GM23338 (cell line): ENCODE data around the gene TP53. TPM values are rescaled to one million over a fixed set of nuclear protein-coding genes. Genes with fewer than 3 reads are reported as not detected.
A peak's percentile ranks its signal among the peaks of the same experiment; 100 is the strongest.
"Not testable (repeated sequence)": the region's sequence is repeated elsewhere in the genome, so short reads cannot be mapped to it uniquely, and the experiment has no call there.

ENCODE experiments used
- ATAC-seq: fragments of 200-7000 bp; cut with Tn5 transposase; 3 replicates; pipeline ENCODE4 v1.9.1; 2020
- DNase-seq: peaks from one replicate; pipeline ENCODE4 v3.0.0-alpha.2; 2015; ENCODE audit warnings: low spot score
- H2AFZ ChIP-seq: fragments of 200-600 bp; sonication (generic); 2 replicates; pipeline ENCODE4 v1.8.0; 2016; ENCODE audit warnings: antibody characterized with exemption, mild to moderate bottlenecking, moderate library complexity
- H3F3A ChIP-seq: fragments of 200-600 bp; sonication (generic); replicated peaks from 2 replicates; pipeline ENCODE4 v1.8.0; 2017; ENCODE audit warnings: antibody characterized with exemption, mixed run types, low read depth
- H3K27ac ChIP-seq: fragments of 200-600 bp; sonication (generic); 2 replicates; pipeline ENCODE4 v1.6.1; 2016; ENCODE audit warnings: low read depth
- H3K27me3 ChIP-seq: fragments of 200-600 bp; sonication (generic); 2 replicates; pipeline ENCODE4 v1.8.0; 2016; ENCODE audit warnings: mild to moderate bottlenecking, mixed run types, moderate library complexity; ENCODE audit not compliant: insufficient read depth
- H3K36me3 ChIP-seq: fragments of 200-600 bp; sonication (generic); 2 replicates; pipeline ENCODE4 v1.8.0; 2016; ENCODE audit warnings: mild to moderate bottlenecking; ENCODE audit not compliant: insufficient read depth
- H3K4me1 ChIP-seq: fragments of 200-600 bp; sonication (generic); 2 replicates; pipeline ENCODE4 v1.8.0; 2016; ENCODE audit warnings: mild to moderate bottlenecking, moderate library complexity; ENCODE audit not compliant: insufficient read depth
- H3K4me2 ChIP-seq: fragments of 200-600 bp; sonication (generic); 2 replicates; pipeline ENCODE4 v1.7.1; 2017; ENCODE audit warnings: mixed run types
- H3K4me3 ChIP-seq: fragments of 200-600 bp; sonication (generic); 2 replicates; pipeline ENCODE4 v1.6.1; 2016; ENCODE audit warnings: mixed run types
- H3K79me2 ChIP-seq: fragments of 200-600 bp; sonication (generic); replicated peaks from 2 replicates; pipeline ENCODE4 v1.8.0; 2017; ENCODE audit warnings: mild to moderate bottlenecking; ENCODE audit not compliant: insufficient read depth
- H3K9me2 ChIP-seq: fragments of 200-600 bp; sonication (generic); 2 replicates; pipeline ENCODE4 v1.8.0; 2017; ENCODE audit not compliant: insufficient read depth
- H4K20me1 ChIP-seq: fragments of 200-600 bp; sonication (generic); replicated peaks from 2 replicates; pipeline ENCODE4 v1.8.0; 2017; ENCODE audit warnings: mild to moderate bottlenecking; ENCODE audit not compliant: insufficient read depth
- H3K27ac Mint-ChIP-seq: 2 replicates; pipeline ENCODE4 v1.8.0; 2020; ENCODE audit warnings: inconsistent platforms, mild to moderate bottlenecking, moderate library complexity, mixed read lengths
- H3K27me3 Mint-ChIP-seq: 3 replicates; pipeline ENCODE4 v1.8.0; 2022; ENCODE audit warnings: low read depth, mild to moderate bottlenecking, moderate library complexity, mixed read lengths, inconsistent platforms; ENCODE audit not compliant: insufficient read depth, poor library complexity
- H3K36me3 Mint-ChIP-seq: 3 replicates; pipeline ENCODE4 v1.8.0; 2021; ENCODE audit warnings: low read depth, mild to moderate bottlenecking, inconsistent platforms, moderate library complexity, mixed read lengths
- H3K4me1 Mint-ChIP-seq: 3 replicates; pipeline ENCODE4 v1.8.0; 2020; ENCODE audit warnings: mild to moderate bottlenecking, inconsistent platforms, mixed read lengths
- H3K4me3 Mint-ChIP-seq: 3 replicates; pipeline ENCODE4 v1.8.0; 2021; ENCODE audit warnings: moderate library complexity, mild to moderate bottlenecking, inconsistent platforms, mixed read lengths
- H3K9me3 Mint-ChIP-seq: 3 replicates; pipeline ENCODE4 v1.8.0; 2020; ENCODE audit warnings: moderate library complexity, mild to moderate bottlenecking, inconsistent platforms, mixed read lengths
- CREB1 ChIP-seq: fragments of 250-450 bp; sonication (Bioruptor Pico); IDR thresholded peaks from 2 replicates; pipeline ENCODE4 v1.5.0; 2020; ENCODE audit warnings: low read depth, mild to moderate bottlenecking, moderate library complexity
- EZH2 ChIP-seq: fragments of 200-600 bp; sonication (generic); IDR thresholded peaks from one replicate; pipeline ENCODE4 v1.8.0; 2017; ENCODE audit warnings: antibody characterized with exemption, mild to moderate bottlenecking, low read depth; ENCODE audit not compliant: unreplicated experiment
- EZH2phosphoT487 ChIP-seq: fragments of 200-600 bp; sonication (generic); IDR thresholded peaks from one replicate; pipeline ENCODE4 v1.8.1; 2018; ENCODE audit warnings: antibody characterized with exemption; ENCODE audit not compliant: unreplicated experiment
- JUNB ChIP-seq: IDR thresholded peaks from one replicate; pipeline ENCODE4 v1.6.1; 2016; ENCODE audit warnings: antibody characterized with exemption; ENCODE audit not compliant: unreplicated experiment
- POLR2AphosphoS5 ChIP-seq: IDR thresholded peaks from 2 replicates; pipeline ENCODE4 v1.6.1; 2016; ENCODE audit warnings: antibody characterized with exemption, low read depth
- REST ChIP-seq: IDR thresholded peaks from one replicate; pipeline ENCODE4 v1.6.1; 2018; ENCODE audit warnings: antibody characterized with exemption; ENCODE audit not compliant: unreplicated experiment
- STAT1 ChIP-seq: IDR thresholded peaks from one replicate; pipeline ENCODE4 v1.6.1; 2016; ENCODE audit warnings: antibody characterized with exemption; ENCODE audit not compliant: unreplicated experiment
- ZNF114 ChIP-seq: fragments of 250-450 bp; sonication (Bioruptor Pico); IDR thresholded peaks from 2 replicates; pipeline ENCODE4 v1.5.0; 2020; ENCODE audit warnings: mild to moderate bottlenecking, moderate library complexity
- ZNF331 ChIP-seq: fragments of 250-450 bp; sonication (Bioruptor Pico); IDR thresholded peaks from 2 replicates; pipeline ENCODE4 v1.5.0; 2020; ENCODE audit warnings: low read depth, mild to moderate bottlenecking, moderate library complexity
- polyA plus RNA-seq: library from polyadenylated mRNA; unstranded; fragments of >200 nt; fragmentation: Nextera tagmentation; extraction: Ambion mirVana; gene quantifications from 2 replicates; pipeline ENCODE4 v1.2.1, GENCODE V29; 2016
- total RNA-seq: library from RNA; depleted of rRNA; stranded (reverse); fragments of >200 nt; shearing (Covaris generic); gene quantifications from 2 replicates; pipeline ENCODE4 v1.2.3, GENCODE V29; 2014
- TF ChIP-seq, protein P1 (sequence below): IDR thresholded peaks from 2 replicates; pipeline ENCODE4 v1.6.1; 2016; ENCODE audit warnings: antibody characterized with exemption

TP53 gene
- total and polyA plus RNA-seq, 2 experiments from 2014 or later: 119 to 154 TPM

- TF ChIP-seq REST (no peak), EZH2phosphoT487 (no peak), JUNB (no peak), POLR2AphosphoS5 (no peak), STAT1 (no peak)
- TF ChIP-seq, protein P1, sequence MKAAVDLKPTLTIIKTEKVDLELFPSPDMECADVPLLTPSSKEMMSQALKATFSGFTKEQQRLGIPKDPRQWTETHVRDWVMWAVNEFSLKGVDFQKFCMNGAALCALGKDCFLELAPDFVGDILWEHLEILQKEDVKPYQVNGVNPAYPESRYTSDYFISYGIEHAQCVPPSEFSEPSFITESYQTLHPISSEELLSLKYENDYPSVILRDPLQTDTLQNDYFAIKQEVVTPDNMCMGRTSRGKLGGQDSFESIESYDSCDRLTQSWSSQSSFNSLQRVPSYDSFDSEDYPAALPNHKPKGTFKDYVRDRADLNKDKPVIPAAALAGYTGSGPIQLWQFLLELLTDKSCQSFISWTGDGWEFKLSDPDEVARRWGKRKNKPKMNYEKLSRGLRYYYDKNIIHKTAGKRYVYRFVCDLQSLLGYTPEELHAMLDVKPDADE: no peak
These were observed 60.4 kb downstream of the TP53 start (continued) for GRCh38 chr17:7626956-7627249.

- Histone ChIP-seq H3F3A (peaks cover 11% of the 10 kb centered on the region; the same call in 1 of the 2 replicates), H2AFZ (no peak overlapping the region), H3K4me3 (peak overlapping the region; percentile 97; the same call in 1 of the 2 replicates), H3K4me1 (peaks cover 7% of the 10 kb centered on the region), H3K4me2 (peak overlapping the region; percentile 90), H3K79me2 (peaks cover 4% of the 10 kb centered on the region; the same call in 1 of the 2 replicates), H3K9me2 (no peaks in the 10 kb centered on the region), H3K27me3 (no peaks in the 10 kb centered on the region), H3K36me3 (no peaks in the 10 kb centered on the region), H3K27ac (no peak overlapping the region), H4K20me1 (no peaks in the 10 kb centered on the region)
- no peak for DNase-seq
- H3K4me1 Mint-ChIP-seq: peaks cover 9% of the 10 kb centered on the region
- TF ChIP-seq EZH2 (no peak), CREB1 (CRISPR knock-in tag) (no peak), POLR2AphosphoS5 (no peak), ZNF331 (CRISPR knock-in tag) (no peak), ZNF114 (CRISPR knock-in tag) (no peak), REST (no peak)
- no peak for ATAC-seq
- 0 out of 2 replicates have a peak overlapping the region, but pooled peaks have one; percentile 53 for H3K27ac Mint-ChIP-seq
- peak overlapping the region; percentile 90 for H3K4me3 Mint-ChIP-seq
- H3K9me3 Mint-ChIP-seq: no peaks in the 10 kb centered on the region
- peaks cover 13% of the 10 kb centered on the region; the same call in 2 of the 3 replicates for H3K36me3 Mint-ChIP-seq
- H3K27me3 Mint-ChIP-seq: peaks cover 13% of the 10 kb centered on the region
These were observed 61.0 kb downstream of the TP53 start for GRCh38 chr17:7626307-7626706.

- H3K27ac ChIP-seq, H3K4me2 ChIP-seq, H4K20me1 ChIP-seq, H3K27ac Mint-ChIP-seq, H3K79me2 ChIP-seq, H3K4me1 ChIP-seq, H3K9me3 Mint-ChIP-seq, H3K27me3 ChIP-seq, H2AFZ ChIP-seq, H3K9me2 ChIP-seq, ATAC-seq, H3K4me3 ChIP-seq, DNase-seq, H3K36me3 ChIP-seq, H3K4me1 Mint-ChIP-seq: not testable (repeated sequence)
- Mint-ChIP-seq H3K36me3 (peaks cover 13% of the 10 kb centered on the region; the same call in 2 of the 3 replicates), H3K27me3 (peaks cover 13% of the 10 kb centered on the region), H3K4me3 (0 out of 3 replicates have a peak overlapping the region, but pooled peaks have one; percentile 12)
- peaks cover 11% of the 10 kb centered on the region; the same call in 1 of the 2 replicates for H3F3A ChIP-seq
These were observed 61.5 kb downstream of the TP53 start for GRCh38 chr17:7625749-7626148.
